GM18907 (cell line): ENCODE measurements around the gene TRAF6.
"Not testable (repeated sequence)": the region's sequence is repeated elsewhere in the genome, so short reads cannot be mapped to it uniquely, and the experiment has no call there.

Source experiments
- ATAC-seq: cut with Tn5 transposase; IDR thresholded peaks from one replicate; pipeline ENCODE4 v1.9.1; 2021; ENCODE audit warnings: mild to moderate bottlenecking, moderate library complexity; ENCODE audit not compliant: unreplicated experiment

The TRAF6 gene

GRCh38 chr11:36493332-36493731 is 16.7 kb downstream of the TRAF6 start:
- ATAC-seq, result no peak

GRCh38 chr11:36492724-36493304 is 17.3 kb downstream of the TRAF6 start:
- ATAC-seq, result no peak

GRCh38 chr11:36490026-36490806 is 19.9 kb downstream of the TRAF6 start:
- no peak for ATAC-seq

- ATAC-seq, result peak; percentile 73
Measured at GRCh38 chr11:36488096-36488495, 22.0 kb downstream of the TRAF6 start.

GRCh38 chr11:36487619-36488018 is 22.5 kb downstream of the TRAF6 start:
- no peak for ATAC-seq

- no peak for ATAC-seq
Measured at GRCh38 chr11:36485298-36486002, 24.6 kb downstream of the TRAF6 start.

- ATAC-seq, result not testable (repeated sequence)
Measured at GRCh38 chr11:36483042-36483441, 27.0 kb downstream of the TRAF6 start.

GRCh38 chr11:36480833-36481232 is 29.2 kb downstream of the TRAF6 start:
- no peak for ATAC-seq

- ATAC-seq, result no peak
Measured at GRCh38 chr11:36478700-36479329, 31.3 kb downstream of the TRAF6 start.

- no peak for ATAC-seq
Measured at GRCh38 chr11:36475192-36475591, 34.9 kb downstream of the TRAF6 start.

GRCh38 chr11:36471577-36471976 is 38.5 kb downstream of the TRAF6 start:
- no peak for ATAC-seq

GRCh38 chr11:36469881-36470802 is 39.9 kb downstream of the TRAF6 start:
- ATAC-seq, result no peak

- no peak for ATAC-seq
Measured at GRCh38 chr11:36469063-36469462, 41.0 kb downstream of the TRAF6 start.

GRCh38 chr11:36467916-36468315 is 42.2 kb downstream of the TRAF6 start:
- no peak for ATAC-seq

GRCh38 chr11:36467012-36467411 is 43.1 kb downstream of the TRAF6 start:
- no peak for ATAC-seq

- ATAC-seq, result no peak
Measured at GRCh38 chr11:36465449-36466163, 44.5 kb downstream of the TRAF6 start.

GRCh38 chr11:36464720-36465119 is 45.4 kb downstream of the TRAF6 start:
- no peak for ATAC-seq

GRCh38 chr11:36463781-36464180 is 46.3 kb downstream of the TRAF6 start:
- ATAC-seq, result no peak

GRCh38 chr11:36462321-36462720 is 47.8 kb downstream of the TRAF6 start:
- no peak for ATAC-seq

GRCh38 chr11:36460220-36460619 is 49.9 kb downstream of the TRAF6 start:
- no peak for ATAC-seq
